SK-N-MC (cell line): ENCODE data around the gene KPNA2.
"Not testable (repeated sequence)": the region's sequence is repeated elsewhere in the genome, so short reads cannot be mapped to it uniquely, and the experiment has no call there.

Experiments used
- DNase-seq: peaks from one replicate; pipeline ENCODE4 v3.0.0-alpha.2; 2011; ENCODE audit warnings: low read depth, low spot score
- H3K27ac ChIP-seq: fragments of 200-600 bp; sonication (generic); 2 replicates; pipeline ENCODE4 v1.5.1; 2016; ENCODE audit warnings: mixed run types
- H3K36me3 ChIP-seq: fragments of 200-600 bp; sonication (generic); 2 replicates; pipeline ENCODE4 v1.6.1; 2017; ENCODE audit warnings: antibody characterized with exemption, low read length, mixed read lengths; ENCODE audit not compliant: insufficient read depth
- H3K4me3 ChIP-seq: fragments of 200-600 bp; sonication (generic); 2 replicates; pipeline ENCODE4 v1.5.1; 2016
- H3K9ac ChIP-seq: fragments of 200-600 bp; sonication (generic); 2 replicates; pipeline ENCODE4 v1.8.0; 2017; ENCODE audit warnings: mixed run types, mixed read lengths; ENCODE audit not compliant: insufficient read length
- H3K9me3 ChIP-seq: fragments of 200-600 bp; sonication (generic); 2 replicates; pipeline ENCODE4 v1.6.1; 2017; ENCODE audit warnings: low read depth, mild to moderate bottlenecking, antibody characterized with exemption, low read length, moderate library complexity, mixed read lengths
- EZH2 ChIP-seq: fragments of 200-600 bp; sonication (generic); IDR thresholded peaks from one replicate; pipeline ENCODE4 v1.6.1; 2017; ENCODE audit warnings: antibody characterized with exemption
- FOXP2 ChIP-seq: optimal IDR thresholded peaks from 2 replicates; pipeline ENCODE3; 2011; ENCODE audit warnings: mild to moderate bottlenecking, moderate library complexity; ENCODE audit not compliant: insufficient read depth; ENCODE audit errors: extremely low read length, control extremely low read depth
- POLR2AphosphoS5 ChIP-seq: IDR thresholded peaks from 2 replicates; pipeline ENCODE4 v1.6.1; 2012; ENCODE audit warnings: mild to moderate bottlenecking, low read depth, low read length, borderline replicate concordance

KPNA2 gene

DNA sequence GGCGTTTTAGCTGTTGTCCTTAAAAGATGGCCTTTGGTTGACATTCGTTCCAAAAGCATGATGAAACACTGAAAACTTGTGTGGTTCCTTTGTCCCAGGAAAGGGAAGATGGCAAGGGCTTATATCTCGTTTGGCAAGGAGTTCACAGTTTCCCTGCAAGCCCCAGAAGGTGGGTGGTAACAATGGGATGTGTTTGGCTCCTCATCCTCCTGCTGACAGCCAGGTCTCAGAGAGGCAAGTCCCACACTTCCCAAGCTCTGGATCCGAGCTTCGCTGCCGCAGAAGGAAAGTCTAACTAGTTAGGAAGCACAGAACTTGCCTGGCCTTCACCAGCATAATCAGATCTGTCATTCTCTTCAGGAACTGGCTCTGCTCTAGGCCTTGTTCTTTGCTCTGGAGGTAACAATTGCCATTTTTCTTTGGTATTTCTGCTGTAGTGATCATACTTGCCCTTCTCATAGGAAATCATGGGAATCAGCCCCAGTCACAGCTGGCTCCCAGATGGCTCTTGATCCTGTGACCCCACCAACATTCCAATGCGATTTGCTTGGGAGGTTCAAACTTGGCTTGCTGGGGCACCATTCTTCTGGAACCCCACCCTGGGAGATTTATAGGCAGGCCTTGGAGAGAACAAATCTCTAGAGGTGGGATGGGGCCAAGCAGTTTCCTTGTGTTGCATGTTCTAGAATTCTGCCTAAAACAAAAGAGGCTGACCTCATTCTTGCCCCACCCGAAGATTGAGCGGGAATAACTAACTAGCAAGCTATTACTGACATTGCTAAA is 17.9 kb downstream of the KPNA2 start:
- TF ChIP-seq FOXP2 = no peak
- no peak for TF ChIP-seq EZH2
- H3K9me3 ChIP-seq = no peaks in the 10 kb centered on the region
- H3K27ac ChIP-seq = peak overlapping the region; percentile 99
- no peak overlapping the region for H3K9ac ChIP-seq
- H3K4me3 ChIP-seq = no peak overlapping the region
- DNase-seq = no peak
- H3K36me3 ChIP-seq = no peaks in the 10 kb centered on the region

DNA sequence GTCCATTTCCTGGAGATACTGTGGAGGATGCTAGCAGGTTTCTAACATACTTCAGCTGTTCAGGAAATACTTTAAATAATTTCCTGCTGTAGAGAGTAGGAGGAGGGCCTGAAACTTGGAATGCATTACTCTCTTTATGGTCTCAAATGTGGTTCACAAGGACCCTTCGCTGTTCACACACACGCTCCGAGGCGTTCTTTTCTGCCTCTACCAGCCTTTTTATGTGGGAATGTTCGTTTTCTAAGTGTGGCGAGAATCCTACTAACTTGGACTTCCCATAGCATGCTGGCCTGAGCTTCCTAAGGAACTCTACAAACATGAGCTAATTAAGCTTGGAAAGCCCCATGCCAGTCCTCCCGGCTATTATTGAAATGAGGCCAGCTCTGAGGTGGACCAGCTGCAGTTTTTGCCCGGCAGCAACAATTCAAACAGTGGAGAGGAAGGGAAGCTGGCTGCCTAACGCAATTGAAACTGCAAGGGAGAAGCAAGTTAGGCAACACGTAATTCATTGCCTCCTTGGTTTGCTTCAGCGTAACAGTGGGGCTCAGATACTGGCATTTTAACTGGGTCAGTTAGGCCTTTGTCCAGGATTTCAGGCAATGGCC is 18.9 kb downstream of the KPNA2 start:
- Histone ChIP-seq H3K36me3 (no peaks in the 10 kb centered on the region), H3K27ac (peak overlapping the region; percentile 99), H3K9ac (peak overlapping the region; percentile 67), H3K4me3 (peak overlapping the region; percentile 78), H3K9me3 (no peaks in the 10 kb centered on the region)
- DNase-seq = peak; percentile 40
- no peak for TF ChIP-seq FOXP2
- TF ChIP-seq EZH2 = no peak
- TF ChIP-seq POLR2AphosphoS5 = no peak

DNA sequence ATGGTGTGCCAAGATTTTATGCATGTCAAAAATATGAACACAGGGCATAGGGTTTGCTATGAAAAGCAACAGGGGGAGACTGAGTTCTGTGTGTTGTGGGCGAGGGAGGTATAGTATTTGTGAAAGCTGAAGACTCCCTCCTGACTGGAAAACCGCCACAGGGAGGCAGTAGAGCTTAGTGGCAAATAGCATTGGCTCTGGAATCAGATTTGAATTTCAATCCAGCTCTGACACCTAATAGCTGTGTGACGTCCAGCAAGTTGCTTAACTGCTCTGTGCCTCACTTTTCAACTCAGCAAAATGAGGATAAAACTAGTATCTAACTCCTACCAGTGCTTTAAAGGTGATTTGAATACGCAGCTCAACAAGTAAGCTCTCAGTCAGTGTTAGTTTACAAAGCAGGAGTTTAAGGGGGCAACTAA is 22.0 kb downstream of the KPNA2 start:
- DNase-seq = no peak
- Histone ChIP-seq H3K9ac (no peak overlapping the region), H3K9me3 (no peaks in the 10 kb centered on the region), H3K36me3 (no peaks in the 10 kb centered on the region), H3K4me3 (no peak overlapping the region), H3K27ac (no peak overlapping the region)
- TF ChIP-seq EZH2 = no peak
- no peak for TF ChIP-seq POLR2AphosphoS5
- TF ChIP-seq FOXP2 = no peak

DNA sequence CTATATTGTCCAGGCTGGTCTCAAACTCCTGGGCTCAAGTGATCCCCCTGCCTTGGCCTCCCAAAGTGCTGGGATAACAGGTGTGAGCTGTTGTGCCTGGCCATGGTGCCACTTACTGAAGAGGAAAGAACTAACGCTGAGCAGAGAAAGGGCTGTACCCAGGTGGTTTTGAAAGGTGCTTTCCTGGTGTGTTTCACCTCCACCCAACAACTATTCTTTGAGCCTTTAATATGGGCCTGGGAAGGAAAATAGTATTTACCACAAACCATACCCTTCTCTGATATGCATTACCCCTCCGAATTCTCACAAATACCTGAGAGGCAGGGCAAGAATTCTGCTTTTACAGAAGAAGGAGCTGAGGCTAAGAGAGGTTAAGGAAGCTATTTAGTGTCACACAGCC is 24.8 kb downstream of the KPNA2 start:
- Histone ChIP-seq H3K4me3 (no peak overlapping the region), H3K9me3 (no peaks in the 10 kb centered on the region), H3K9ac (no peak overlapping the region), H3K36me3 (no peaks in the 10 kb centered on the region), H3K27ac (no peak overlapping the region)
- TF ChIP-seq EZH2 (no peak), POLR2AphosphoS5 (no peak), FOXP2 (no peak)
- DNase-seq = no peak

DNA sequence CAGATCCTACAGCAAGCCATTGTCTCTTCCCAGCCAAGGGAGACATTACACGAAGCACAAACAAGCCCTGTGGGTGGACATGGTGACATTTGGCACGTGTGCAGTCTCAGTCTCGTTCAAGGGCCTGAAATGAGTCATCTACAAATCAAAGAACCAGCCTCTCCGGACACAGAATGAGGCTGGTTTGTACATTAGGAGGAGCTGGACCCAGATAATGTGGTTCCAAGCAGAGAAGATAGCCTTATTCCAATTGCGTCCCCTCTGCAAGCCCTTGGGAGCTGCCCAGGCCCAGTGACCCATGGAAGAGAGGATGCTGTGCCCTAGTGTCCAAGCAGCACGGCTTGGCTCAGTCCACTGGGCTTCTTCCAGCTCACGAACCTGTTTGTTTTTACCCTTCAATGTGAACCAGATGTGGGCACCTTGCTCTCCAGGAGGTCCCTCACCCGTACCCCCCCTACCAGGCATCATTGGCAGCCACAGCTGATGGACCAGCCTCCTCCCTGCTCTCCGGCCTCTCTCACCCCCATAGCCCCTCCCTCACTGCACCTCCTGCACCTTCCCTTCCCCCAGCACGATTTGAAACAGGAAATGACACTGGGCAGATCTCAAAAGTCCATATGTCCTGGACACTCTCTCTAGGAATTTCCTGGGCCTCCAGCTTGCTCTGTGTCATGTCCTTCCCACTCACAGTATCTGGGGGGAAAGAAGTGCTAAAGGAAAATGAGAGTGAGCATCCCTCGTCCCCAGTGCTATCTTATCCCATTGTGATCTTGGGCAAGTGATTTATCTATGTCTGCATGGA is 26.2 kb downstream of the KPNA2 start:
- Histone ChIP-seq H3K27ac (no peak overlapping the region), H3K4me3 (no peak overlapping the region), H3K9ac (no peak overlapping the region), H3K9me3 (no peaks in the 10 kb centered on the region), H3K36me3 (no peaks in the 10 kb centered on the region)
- DNase-seq = no peak
- no peak for TF ChIP-seq POLR2AphosphoS5
- no peak for TF ChIP-seq EZH2
- TF ChIP-seq FOXP2 = no peak

DNA sequence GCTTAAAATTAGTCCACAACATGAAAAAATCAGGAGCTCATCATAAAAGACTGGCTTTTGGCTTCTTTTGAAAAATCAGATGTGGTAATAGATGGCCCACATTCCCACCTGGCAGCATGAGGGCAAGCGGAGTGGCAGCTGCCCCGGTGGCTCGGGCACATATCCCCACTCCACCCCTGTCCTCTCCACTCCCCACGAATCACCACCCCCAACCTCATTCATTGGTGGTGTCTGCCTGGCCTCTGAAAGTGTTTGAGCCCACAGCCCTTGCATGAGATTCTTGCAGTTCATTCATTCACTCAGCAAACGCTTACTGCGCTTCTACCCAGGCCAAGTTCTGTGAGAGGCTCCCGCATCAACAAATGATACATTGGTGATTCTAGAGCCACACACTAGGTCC is 29.8 kb downstream of the KPNA2 start:
- H3K27ac ChIP-seq, H3K9me3 ChIP-seq, H3K36me3 ChIP-seq, H3K4me3 ChIP-seq, DNase-seq, H3K9ac ChIP-seq: not testable (repeated sequence)

DNA sequence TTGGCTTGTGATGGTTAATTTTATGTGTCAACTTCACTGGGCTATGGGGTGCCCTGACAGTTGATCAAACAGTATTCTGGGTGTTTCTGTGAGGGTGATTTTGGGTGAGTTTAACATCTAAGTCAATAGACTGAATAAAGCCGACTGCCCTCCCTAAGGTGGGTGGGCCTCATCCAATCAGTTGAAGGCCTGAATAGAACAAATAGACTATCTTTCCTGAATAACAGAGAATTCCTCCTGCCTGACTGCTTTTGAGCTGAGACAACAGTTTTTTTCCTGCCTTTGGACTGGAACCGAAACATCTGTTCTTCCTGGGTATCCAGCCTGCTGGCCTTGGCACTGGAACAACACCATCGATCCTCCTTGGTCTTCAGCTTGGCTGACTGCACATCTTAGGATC is 33.0 kb downstream of the KPNA2 start:
- DNase-seq, H3K9ac ChIP-seq, H3K9me3 ChIP-seq, H3K36me3 ChIP-seq, H3K4me3 ChIP-seq, H3K27ac ChIP-seq: not testable (repeated sequence)

DNA sequence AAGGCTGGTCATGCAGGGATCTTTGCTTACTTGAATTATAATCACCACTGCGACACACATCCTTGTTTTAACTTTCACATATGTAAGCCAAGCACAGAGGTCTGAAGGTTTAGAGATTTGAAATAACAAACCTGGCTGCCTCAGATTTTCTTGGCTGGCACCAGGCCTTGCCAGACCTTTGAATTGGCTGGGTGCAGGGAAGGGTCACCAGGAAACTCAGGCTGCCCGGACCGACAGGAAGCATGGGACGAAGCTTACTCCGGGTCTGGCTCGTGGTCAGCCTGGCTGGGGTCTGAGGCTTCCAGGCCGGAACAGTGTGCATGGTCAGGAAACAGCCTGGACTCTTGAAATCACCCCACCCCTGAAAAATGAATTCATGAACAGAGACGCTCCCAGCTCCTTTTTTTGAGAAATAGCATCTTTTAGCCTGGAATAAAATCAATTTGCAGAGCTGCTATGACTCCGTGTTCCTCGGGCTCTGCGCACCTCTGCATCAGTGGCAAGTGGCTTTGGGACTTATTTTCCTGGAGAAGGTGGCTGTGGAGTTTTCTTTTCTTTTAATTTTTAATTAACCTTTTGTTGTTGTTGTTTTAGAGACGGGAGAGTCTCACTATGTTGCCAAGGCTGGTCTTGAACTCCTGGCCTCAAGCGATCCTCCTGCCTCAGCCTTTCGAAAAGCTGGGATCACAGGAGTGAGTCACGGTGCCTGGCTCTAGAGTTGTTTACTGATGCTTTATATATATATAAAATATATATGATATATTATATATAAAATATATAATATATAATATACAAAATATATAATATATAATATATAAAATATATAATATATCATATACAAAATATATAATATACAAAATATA is 35.3 kb downstream of the KPNA2 start:
- H3K27ac ChIP-seq, H3K9me3 ChIP-seq, DNase-seq, H3K36me3 ChIP-seq, H3K9ac ChIP-seq, H3K4me3 ChIP-seq: not testable (repeated sequence)
